HL-60 (cell line): ENCODE results near the gene STRADB.

Source experiments
- DNase-seq, 2 experiments: peaks; one replicate each; pipeline ENCODE4 v3.0.0-alpha.2; 2010 to 2020; ENCODE audit warnings: low read depth in 1 of 2, low spot score in 1 of 2
- H3K27ac ChIP-seq: fragments of 250-450 bp; sonication (Bioruptor Pico); replicated peaks from 2 replicates; pipeline ENCODE4 v1.5.1; 2020; ENCODE audit warnings: mild to moderate bottlenecking, moderate library complexity
- H3K27me3 ChIP-seq: fragments of 250-450 bp; sonication (Bioruptor Pico); 2 replicates; pipeline ENCODE4 v1.5.1; 2021; ENCODE audit warnings: mild to moderate bottlenecking, moderate library complexity; ENCODE audit not compliant: insufficient read depth, poor library complexity, severe bottlenecking
- H3K4me3 ChIP-seq: replicated peaks from 2 replicates; pipeline ENCODE4 v1.5.1; 2011; ENCODE audit warnings: mild to moderate bottlenecking, control low read depth, low read length; ENCODE audit not compliant: insufficient read depth
- CTCF ChIP-seq: IDR thresholded peaks from one replicate; pipeline ENCODE4 v1.5.1; 2011; ENCODE audit warnings: low read length, control low read depth, inconsistent platforms; ENCODE audit not compliant: insufficient read depth
- GABPA ChIP-seq: IDR thresholded peaks from 2 replicates; pipeline ENCODE4 v1.6.1; 2012; ENCODE audit warnings: low read depth
- POLR2AphosphoS5 ChIP-seq: IDR thresholded peaks from 2 replicates; pipeline ENCODE4 v1.6.1; 2012; ENCODE audit warnings: low read depth
- SPI1 ChIP-seq: IDR thresholded peaks from 2 replicates; pipeline ENCODE4 v1.6.1; 2012; ENCODE audit warnings: low read depth, mild to moderate bottlenecking, borderline replicate concordance
- TF ChIP-seq, protein P1 (sequence below): IDR thresholded peaks from 2 replicates; pipeline ENCODE4 v1.6.1; 2012; ENCODE audit warnings: low read depth; ENCODE audit not compliant: insufficient replicate concordance

Gene STRADB

GRCh38 chr2:201522965-201523364 is 71.4 kb downstream of the STRADB start:
- Histone ChIP-seq H3K4me3 (no peak overlapping the region), H3K27me3 (no peaks in the 10 kb centered on the region), H3K27ac (no peak overlapping the region)
- TF ChIP-seq CTCF (no peak), SPI1 (no peak), POLR2AphosphoS5 (no peak), GABPA (no peak)
- TF ChIP-seq, protein P1, sequence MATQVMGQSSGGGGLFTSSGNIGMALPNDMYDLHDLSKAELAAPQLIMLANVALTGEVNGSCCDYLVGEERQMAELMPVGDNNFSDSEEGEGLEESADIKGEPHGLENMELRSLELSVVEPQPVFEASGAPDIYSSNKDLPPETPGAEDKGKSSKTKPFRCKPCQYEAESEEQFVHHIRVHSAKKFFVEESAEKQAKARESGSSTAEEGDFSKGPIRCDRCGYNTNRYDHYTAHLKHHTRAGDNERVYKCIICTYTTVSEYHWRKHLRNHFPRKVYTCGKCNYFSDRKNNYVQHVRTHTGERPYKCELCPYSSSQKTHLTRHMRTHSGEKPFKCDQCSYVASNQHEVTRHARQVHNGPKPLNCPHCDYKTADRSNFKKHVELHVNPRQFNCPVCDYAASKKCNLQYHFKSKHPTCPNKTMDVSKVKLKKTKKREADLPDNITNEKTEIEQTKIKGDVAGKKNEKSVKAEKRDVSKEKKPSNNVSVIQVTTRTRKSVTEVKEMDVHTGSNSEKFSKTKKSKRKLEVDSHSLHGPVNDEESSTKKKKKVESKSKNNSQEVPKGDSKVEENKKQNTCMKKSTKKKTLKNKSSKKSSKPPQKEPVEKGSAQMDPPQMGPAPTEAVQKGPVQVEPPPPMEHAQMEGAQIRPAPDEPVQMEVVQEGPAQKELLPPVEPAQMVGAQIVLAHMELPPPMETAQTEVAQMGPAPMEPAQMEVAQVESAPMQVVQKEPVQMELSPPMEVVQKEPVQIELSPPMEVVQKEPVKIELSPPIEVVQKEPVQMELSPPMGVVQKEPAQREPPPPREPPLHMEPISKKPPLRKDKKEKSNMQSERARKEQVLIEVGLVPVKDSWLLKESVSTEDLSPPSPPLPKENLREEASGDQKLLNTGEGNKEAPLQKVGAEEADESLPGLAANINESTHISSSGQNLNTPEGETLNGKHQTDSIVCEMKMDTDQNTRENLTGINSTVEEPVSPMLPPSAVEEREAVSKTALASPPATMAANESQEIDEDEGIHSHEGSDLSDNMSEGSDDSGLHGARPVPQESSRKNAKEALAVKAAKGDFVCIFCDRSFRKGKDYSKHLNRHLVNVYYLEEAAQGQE, result no peak
- DNase-seq, result no peak

- TF ChIP-seq CTCF (no peak), GABPA (no peak), POLR2AphosphoS5 (no peak), SPI1 (no peak)
- TF ChIP-seq, protein P1, result no peak
- Histone ChIP-seq H3K27me3 (no peaks in the 10 kb centered on the region), H3K27ac (no peak overlapping the region), H3K4me3 (no peak overlapping the region)
- DNase-seq, result no peak
Observed at GRCh38 chr2:201523506-201523905, 72.0 kb downstream of the STRADB start.
